Epithelial cell of proximal tubule (primary cell): ENCODE data around the gene MARCHF10. TPM values are rescaled to one million over a fixed set of nuclear protein-coding genes. Genes with fewer than 3 reads are reported as not detected.

Source experiments
- DNase-seq: peaks from one replicate; pipeline ENCODE4 v3.0.0-alpha.2; 2011; ENCODE audit warnings: low read depth
- H3K4me3 ChIP-seq: 2 replicates; pipeline ENCODE4 v1.5.1; 2011; ENCODE audit warnings: low read depth, mild to moderate bottlenecking, low read length
- total RNA-seq: library from RNA; depleted of rRNA; stranded (reverse); fragments of >200 nt; gene quantifications from 2 replicates; pipeline ENCODE4 v1.2.3, GENCODE V29; 2015
- TF ChIP-seq, protein P1 (sequence below): conservative IDR thresholded peaks from 2 replicates; pipeline ENCODE4 v1.5.1; 2012; ENCODE audit warnings: low read depth, mild to moderate bottlenecking, low read length

The MARCHF10 gene
- total RNA-seq, 1 donor from 2014 or later = 4.8 TPM

DNA sequence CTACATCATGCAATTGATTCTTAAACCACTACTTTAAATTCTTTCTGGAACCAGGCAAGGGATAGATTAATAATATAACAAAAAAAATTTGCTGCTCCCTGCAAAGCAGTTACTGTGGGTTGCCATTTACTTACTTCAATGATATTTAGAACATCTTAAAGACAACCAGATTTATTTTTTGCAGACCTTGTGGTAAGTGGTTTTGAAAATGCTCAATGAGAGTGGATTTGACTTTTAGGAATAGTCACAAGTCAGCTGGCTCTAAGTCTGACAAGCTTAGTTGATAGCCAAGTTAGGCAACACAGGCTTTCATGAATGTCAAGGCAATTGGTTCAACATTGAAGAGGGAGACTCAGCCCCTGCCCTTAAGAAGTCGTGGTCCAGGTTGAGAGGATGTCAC is 11.8 kb downstream of the MARCHF10 start:
- TF ChIP-seq, protein P1, sequence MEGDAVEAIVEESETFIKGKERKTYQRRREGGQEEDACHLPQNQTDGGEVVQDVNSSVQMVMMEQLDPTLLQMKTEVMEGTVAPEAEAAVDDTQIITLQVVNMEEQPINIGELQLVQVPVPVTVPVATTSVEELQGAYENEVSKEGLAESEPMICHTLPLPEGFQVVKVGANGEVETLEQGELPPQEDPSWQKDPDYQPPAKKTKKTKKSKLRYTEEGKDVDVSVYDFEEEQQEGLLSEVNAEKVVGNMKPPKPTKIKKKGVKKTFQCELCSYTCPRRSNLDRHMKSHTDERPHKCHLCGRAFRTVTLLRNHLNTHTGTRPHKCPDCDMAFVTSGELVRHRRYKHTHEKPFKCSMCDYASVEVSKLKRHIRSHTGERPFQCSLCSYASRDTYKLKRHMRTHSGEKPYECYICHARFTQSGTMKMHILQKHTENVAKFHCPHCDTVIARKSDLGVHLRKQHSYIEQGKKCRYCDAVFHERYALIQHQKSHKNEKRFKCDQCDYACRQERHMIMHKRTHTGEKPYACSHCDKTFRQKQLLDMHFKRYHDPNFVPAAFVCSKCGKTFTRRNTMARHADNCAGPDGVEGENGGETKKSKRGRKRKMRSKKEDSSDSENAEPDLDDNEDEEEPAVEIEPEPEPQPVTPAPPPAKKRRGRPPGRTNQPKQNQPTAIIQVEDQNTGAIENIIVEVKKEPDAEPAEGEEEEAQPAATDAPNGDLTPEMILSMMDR = no peak
- no peak for DNase-seq
- no peak overlapping the region for H3K4me3 ChIP-seq

DNA sequence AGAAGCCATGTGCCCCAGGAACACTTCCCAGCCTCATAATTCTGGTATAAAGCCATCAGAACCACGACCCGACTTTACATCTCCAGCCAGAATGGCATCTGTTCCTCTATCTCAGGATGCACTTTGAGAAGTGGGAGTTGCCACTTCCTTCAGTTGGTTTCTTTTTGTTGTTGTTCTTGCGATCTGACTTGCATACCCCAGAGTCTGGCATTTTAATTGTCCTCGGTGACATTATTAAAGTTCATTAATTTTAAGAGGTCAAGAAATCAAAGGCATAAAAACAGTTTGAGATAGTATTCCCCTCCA is 13.5 kb downstream of the MARCHF10 start:
- DNase-seq = no peak
- TF ChIP-seq, protein P1 = no peak
- no peak overlapping the region for H3K4me3 ChIP-seq

DNA sequence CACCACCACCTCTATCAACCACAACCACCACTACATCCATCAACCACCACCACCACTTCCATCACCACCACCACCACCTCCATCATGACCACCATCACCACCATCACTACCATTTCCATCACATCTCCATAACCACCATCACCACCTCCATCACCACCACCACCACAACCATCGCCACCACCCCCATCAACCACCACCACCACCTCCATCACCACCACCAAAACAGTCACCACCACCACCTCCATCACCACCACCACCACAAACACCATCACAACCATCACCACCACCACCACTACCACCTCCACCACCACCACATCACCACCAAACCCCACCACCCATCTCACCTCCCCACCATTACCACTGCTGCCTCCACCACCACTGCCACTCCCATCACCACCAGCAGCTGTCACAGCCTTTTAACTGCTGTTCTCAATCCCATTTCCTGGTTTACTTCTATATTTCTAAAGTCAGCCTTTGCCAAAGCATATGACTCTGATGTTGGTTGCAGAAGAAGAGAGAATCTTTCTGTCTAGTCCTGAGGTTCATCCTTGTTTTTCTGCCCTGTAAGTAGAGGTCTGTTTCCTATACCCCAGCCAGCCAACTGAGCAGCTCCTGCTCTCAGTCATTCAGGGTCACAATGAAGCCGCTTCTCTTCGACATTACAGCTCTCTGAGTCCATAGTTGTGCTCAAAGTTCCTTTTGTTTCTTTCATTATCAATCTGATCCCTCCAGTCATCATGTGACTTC is 14.0 kb downstream of the MARCHF10 start:
- TF ChIP-seq, protein P1 = no peak
- no peak overlapping the region for H3K4me3 ChIP-seq
- no peak for DNase-seq

DNA sequence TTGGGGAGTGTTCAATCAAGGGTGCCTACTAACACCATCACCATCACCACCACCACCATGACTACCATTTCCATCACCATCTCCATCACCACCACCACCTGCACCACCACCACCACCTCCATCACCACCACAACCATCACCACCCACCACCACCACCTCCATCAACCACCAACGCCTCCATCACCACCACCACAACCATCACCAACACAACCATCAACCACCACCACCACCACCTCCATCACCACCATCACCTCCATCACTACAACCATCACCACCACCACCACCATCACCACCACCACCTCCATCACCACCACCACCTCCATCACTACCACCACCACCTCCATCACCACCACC is 15.7 kb downstream of the MARCHF10 start:
- no peak overlapping the region for H3K4me3 ChIP-seq
- TF ChIP-seq, protein P1 = no peak
- no peak for DNase-seq

DNA sequence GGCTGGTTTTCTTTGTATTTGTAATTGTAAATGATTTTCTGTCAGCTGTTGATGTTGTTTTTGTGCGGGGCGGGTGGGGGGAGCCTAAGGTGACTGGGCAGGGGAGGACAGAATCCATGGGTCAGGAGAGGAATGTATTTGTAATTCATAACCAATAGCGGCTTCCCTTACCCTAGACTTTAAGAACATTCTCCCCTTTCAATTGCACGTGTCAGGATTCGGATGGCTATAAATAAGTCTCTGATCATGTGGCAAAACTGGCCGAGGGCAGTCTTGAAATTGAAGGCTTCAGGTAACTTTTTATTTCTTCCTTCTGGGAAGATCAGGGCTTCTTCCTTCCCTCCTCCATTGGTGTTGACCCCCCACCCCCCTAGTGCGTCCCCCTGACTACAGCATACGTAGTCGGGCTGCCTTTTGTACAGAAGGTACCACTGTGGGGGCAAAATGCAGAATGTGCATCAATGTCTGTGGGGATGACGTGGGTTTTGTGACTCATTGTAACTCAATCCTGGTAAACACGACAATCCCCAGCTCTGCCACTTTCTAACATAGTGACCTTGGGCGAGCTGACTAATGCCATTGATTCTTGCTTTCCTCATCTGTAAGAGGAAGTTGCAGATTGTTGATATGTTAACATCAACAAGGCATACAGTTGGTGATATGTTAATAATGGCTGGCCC is 16.2 kb downstream of the MARCHF10 start:
- DNase-seq = no peak
- no peak overlapping the region for H3K4me3 ChIP-seq
- TF ChIP-seq, protein P1 = no peak

DNA sequence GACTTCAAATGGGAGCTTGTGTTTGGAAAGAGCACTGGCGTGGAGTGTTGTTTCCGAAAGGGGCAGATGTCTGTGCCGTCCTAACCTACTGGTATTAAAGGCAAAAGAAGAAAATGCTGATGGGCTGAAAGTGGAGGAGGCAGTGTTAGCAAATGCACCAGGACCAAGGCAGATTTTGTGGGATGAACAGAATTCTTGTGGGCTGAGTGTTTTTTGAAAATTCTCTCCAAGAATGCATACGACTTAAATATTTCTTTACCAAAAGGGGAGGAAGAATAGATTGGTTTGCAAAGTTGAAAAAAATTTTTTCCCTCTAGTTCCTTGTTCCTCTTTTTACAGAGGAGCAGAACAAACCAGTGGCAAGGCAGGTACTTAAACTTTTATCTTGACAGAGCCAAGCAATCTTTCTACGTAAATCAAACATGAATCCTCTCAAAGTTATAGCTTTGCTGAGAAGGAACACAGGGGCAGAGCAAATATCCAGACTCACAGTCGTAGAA is 16.8 kb downstream of the MARCHF10 start:
- no peak for DNase-seq
- no peak overlapping the region for H3K4me3 ChIP-seq
- TF ChIP-seq, protein P1 = no peak
